Measurements from ENCODE around the gene LRRTM2. TPM values are rescaled to one million over a fixed set of nuclear protein-coding genes. Genes with fewer than 3 reads are reported as not detected.

LRRTM2 gene
- total and polyA plus RNA-seq, 2 donors: 0.14 to 3.3 TPM

DNA sequence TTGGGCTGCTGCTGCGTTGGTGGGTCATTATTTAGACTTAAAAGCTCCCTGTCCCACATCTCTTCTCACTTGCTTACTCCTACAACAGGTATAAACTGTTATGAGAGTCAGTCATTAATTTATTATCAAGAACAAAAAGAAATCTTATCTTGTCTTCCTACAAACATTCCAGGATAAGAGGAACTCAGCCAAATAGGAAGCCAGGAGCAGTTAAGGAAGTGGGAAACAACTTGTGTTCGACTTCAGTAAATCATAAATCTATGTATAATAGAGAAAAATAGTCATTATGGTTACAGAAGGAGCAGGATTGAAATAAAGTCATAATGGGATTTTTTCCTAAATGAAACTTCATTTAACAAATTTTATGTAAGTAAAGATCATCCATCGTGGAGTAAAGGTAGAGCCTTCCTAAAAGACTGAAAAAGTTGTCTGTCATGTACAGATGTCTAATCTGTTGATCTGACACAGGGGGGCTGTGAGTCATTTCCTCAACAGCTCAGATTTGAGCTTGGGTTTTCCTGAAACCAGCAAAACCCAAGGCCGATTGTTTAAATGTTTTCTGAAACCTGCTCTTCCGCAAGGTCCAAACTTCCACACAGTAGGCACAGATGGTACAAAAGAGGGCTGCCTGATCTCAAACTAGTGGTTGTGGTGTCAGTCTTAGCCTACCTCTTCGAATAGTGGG lies 25.3 kb upstream of the LRRTM2 start:
- peak overlapping the region; percentile 41 for H3K27ac ChIP-seq (ENCODE audit: low read depth)
- no peak overlapping the region for H3K4me3 ChIP-seq (ENCODE audit: low read depth, low read length)
- H3K36me3 ChIP-seq (ENCODE audit: insufficient read depth): peaks cover 2% of the 10 kb centered on the region
- no peaks in the 10 kb centered on the region for H3K4me1 ChIP-seq (ENCODE audit: insufficient read depth)
- 61% methylated on average over 6 of the region's 6 CpGs for WGBS
- no peak for DNase-seq (ENCODE audit: extremely low spot score)

DNA sequence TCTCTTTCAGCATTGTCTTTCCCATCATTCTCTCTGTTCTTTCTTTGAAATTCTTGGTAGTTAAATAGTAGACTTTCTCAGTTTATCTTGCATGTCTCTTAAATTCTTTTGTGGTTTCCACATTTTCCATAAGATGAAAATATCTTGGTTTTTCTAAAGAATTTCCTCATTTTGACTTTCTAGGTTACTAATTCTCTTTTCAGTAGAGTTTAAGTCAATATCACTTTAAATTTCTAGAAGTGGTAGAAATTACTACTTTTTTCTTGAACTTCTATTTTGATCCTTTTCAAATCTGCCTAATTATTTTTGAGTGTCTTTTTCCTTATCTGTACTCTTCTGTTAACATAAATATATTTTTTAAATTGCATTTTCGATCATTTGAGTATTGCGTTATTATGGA lies 23.6 kb upstream of the LRRTM2 start:
- WGBS: 97% methylated on average over 2 of the region's 2 CpGs
- H3K27ac ChIP-seq (ENCODE audit: low read depth): no peak overlapping the region
- no peak for DNase-seq (ENCODE audit: extremely low spot score)
- H3K4me1 ChIP-seq (ENCODE audit: insufficient read depth): no peaks in the 10 kb centered on the region
- no peaks in the 10 kb centered on the region for H3K36me3 ChIP-seq (ENCODE audit: insufficient read depth)
- no peak overlapping the region for H3K4me3 ChIP-seq (ENCODE audit: low read depth, low read length)

DNA sequence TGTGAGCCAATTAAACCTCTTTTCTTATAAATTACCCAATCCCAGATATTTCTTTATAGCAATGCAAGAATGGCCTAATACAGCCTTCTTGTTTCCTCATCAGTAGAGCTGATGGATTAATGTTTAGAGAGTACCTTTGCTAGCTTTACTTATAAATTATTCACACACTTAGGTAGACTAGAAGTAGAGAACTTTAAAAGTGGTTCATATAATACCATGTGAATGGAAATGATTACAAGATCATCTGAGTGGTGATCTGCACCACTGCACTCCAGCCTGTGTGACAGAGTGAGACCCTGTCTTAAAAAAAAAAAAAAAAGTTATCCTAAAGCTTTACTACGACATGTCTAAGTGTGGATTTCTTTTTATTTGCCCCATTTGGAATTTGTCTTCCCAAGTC lies 23.2 kb upstream of the LRRTM2 start:
- H3K36me3 ChIP-seq (ENCODE audit: insufficient read depth): no peaks in the 10 kb centered on the region
- 89% methylated on average over 1 of the region's 1 CpG for WGBS
- no peaks in the 10 kb centered on the region for H3K4me1 ChIP-seq (ENCODE audit: insufficient read depth)
- no peak overlapping the region for H3K4me3 ChIP-seq (ENCODE audit: low read depth, low read length)
- no peak for DNase-seq (ENCODE audit: extremely low spot score)
- H3K27ac ChIP-seq (ENCODE audit: low read depth): no peak overlapping the region

- 92% methylated on average over 1 of the region's 1 CpG for WGBS
- Histone ChIP-seq H3K36me3 (ENCODE audit: insufficient read depth) (no peaks in the 10 kb centered on the region), H3K4me1 (ENCODE audit: insufficient read depth) (no peaks in the 10 kb centered on the region), H3K4me3 (ENCODE audit: low read depth, low read length) (no peak overlapping the region), H3K27ac (ENCODE audit: low read depth) (no peak overlapping the region)
- DNase-seq (ENCODE audit: extremely low spot score): no peak
Observed at GRCh38 chr5:138895918-138896317, 20.8 kb upstream of the LRRTM2 start.

GRCh38 chr5:138890644-138891043 lies 15.5 kb upstream of the LRRTM2 start:
- H3K4me1 ChIP-seq (ENCODE audit: insufficient read depth): no peaks in the 10 kb centered on the region
- H3K36me3 ChIP-seq (ENCODE audit: insufficient read depth): peaks cover 3% of the 10 kb centered on the region
- H3K27ac ChIP-seq (ENCODE audit: low read depth): no peak overlapping the region
- no peak for DNase-seq (ENCODE audit: extremely low spot score)
- no peak overlapping the region for H3K4me3 ChIP-seq (ENCODE audit: low read depth, low read length)

DNA sequence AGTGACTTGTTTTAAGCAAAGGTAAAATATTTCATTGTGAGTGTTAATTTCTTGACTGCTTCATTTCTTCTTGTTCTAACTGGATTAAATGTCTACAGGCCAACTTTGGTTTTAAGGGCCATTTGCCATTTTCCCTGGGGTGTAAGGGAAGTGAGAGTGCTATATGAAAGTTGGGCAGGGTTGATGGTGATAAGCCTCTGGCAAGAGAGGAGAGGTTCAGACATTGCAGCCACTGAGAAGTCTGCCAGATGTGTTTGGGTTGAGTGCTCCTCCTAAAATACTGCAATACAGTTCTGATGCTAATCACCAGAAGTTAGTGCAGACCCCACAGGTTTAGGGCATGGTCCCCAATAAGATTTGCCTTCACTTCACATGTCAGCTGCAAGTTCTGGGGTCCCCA lies 14.9 kb upstream of the LRRTM2 start:
- peaks cover 3% of the 10 kb centered on the region for H3K36me3 ChIP-seq (ENCODE audit: insufficient read depth)
- no peak overlapping the region for H3K4me3 ChIP-seq (ENCODE audit: low read depth, low read length)

GRCh38 chr5:138884554-138884953 lies 9.4 kb upstream of the LRRTM2 start:
- Histone ChIP-seq H3K4me3 (ENCODE audit: low read depth, low read length) (no peak overlapping the region), H3K27ac (ENCODE audit: low read depth) (no peak overlapping the region), H3K36me3 (ENCODE audit: insufficient read depth) (no peaks in the 10 kb centered on the region), H3K4me1 (ENCODE audit: insufficient read depth) (no peaks in the 10 kb centered on the region)
- no peak for DNase-seq (ENCODE audit: extremely low spot score)

More for the DNA sequence above, 14.9 kb upstream of the LRRTM2 start:
- DNase-seq (ENCODE audit: extremely low spot score): no peak
- no peaks in the 10 kb centered on the region for H3K4me1 ChIP-seq (ENCODE audit: insufficient read depth)
- no peak overlapping the region for H3K27ac ChIP-seq (ENCODE audit: low read depth)

DNA sequence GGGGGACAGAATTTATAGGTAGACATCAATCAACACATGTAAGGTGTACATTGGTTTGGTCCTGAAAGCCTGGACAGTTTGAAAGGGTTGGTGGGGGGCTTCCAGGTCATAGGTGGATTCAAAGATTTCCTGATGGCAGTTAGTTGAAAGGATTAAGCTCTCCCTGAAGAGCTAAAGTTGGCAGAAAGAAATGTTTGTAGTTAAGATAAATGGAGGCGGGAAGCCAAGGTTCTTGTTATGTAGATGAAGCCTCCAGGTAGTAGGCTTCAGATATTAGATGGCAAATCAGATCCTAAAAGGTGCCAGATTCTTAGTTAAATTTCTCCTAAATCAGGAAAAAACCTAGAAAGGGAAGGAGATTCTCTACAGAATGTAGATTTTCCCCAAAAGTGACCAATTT lies 9.0 kb upstream of the LRRTM2 start:
- no peak overlapping the region for H3K27ac ChIP-seq (ENCODE audit: low read depth)
- no peaks in the 10 kb centered on the region for H3K4me1 ChIP-seq (ENCODE audit: insufficient read depth)
- no peak overlapping the region for H3K4me3 ChIP-seq (ENCODE audit: low read depth, low read length)
- H3K36me3 ChIP-seq (ENCODE audit: insufficient read depth): no peaks in the 10 kb centered on the region
- 99% methylated on average over 1 of the region's 1 CpG for WGBS
- DNase-seq (ENCODE audit: extremely low spot score): no peak

DNA sequence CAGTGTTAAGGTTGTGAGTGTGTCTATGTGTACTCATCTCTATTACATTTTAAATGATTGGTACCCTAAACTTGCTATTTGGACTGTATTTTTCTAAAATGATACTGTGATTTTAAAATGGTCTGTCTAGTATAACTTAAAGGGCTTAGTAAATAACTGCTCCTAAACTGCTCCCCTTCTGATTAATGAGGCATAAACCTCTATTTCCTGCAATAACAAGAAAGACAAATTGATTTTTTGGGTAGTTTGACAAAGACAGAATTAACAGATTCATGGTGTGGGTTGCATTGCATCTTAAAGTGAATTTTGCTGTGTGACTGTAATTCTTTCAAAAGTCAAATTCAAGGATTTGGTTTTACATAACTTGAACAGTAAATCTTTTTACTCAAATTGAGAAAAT lies 8.1 kb upstream of the LRRTM2 start:
- Histone ChIP-seq H3K27ac (ENCODE audit: low read depth) (no peak overlapping the region), H3K4me1 (ENCODE audit: insufficient read depth) (peaks cover 1% of the 10 kb centered on the region), H3K4me3 (ENCODE audit: low read depth, low read length) (no peak overlapping the region), H3K36me3 (ENCODE audit: insufficient read depth) (no peaks in the 10 kb centered on the region)
- no peak for DNase-seq (ENCODE audit: extremely low spot score)

DNA sequence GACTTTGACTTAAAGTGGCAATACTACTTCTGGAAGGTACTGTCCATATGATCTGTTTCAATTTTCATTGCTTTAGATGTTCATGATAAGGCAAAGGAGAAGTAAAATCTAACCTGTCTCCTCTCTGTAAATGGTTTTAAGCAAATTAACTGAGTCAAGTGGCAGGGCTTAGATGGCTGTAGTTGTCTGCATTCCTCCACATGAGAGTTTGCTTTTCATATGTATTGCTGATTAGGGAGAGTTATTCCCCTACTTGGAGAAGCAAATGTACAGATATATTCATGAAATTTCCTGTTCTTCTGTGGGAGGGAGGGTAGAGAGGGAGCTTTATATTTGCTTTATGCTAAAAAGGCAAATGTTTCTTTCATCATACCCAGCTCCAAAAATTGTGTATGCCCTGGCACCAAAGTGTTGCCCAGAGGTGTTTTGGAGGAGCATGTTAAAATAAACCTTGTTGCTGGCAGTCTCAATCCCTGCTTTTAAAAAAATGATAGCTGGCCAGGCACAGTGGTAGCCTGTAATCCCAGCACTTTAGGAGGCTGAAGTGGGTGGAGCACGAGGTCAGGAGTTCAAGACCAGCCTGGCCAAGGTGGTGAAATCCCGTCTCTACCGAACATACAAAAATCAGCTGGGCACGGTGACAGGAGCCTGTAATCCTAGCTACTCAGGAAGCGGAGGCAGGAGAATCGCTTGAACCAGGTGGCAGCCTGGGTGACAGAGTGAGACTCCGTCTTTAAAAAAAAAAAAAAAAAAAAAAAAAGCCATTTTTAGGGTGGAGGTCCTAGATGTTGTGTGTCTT lies 3.5 kb upstream of the LRRTM2 start:
- Histone ChIP-seq H3K27ac (ENCODE audit: low read depth) (no peak overlapping the region), H3K36me3 (ENCODE audit: insufficient read depth) (no peaks in the 10 kb centered on the region), H3K4me1 (ENCODE audit: insufficient read depth) (peaks cover 3% of the 10 kb centered on the region), H3K4me3 (ENCODE audit: low read depth, low read length) (no peak overlapping the region)
- no peak for DNase-seq (ENCODE audit: extremely low spot score)
- 73% methylated on average over 7 of the region's 7 CpGs for WGBS

DNA sequence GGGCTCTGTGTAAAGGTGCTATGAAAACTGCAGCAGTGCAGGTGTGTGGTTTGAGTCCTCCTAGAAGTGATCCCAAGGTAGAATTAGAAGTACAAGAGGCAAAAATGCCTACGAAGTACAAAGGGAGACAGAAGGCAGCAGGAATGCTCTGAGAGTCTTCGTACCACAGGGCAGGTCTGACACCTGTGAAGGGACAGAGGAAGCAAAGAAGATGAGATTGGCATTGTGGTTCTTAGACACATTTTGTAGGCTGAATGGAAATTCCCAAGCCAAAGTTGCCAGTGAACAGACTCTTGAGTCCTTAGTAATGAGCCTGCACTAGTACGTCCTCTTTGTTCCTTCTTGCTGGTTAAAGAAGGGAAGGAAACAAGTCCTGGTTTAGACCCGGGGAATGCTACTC lies 1.7 kb upstream of the LRRTM2 start:
- Histone ChIP-seq H3K36me3 (ENCODE audit: insufficient read depth) (no peaks in the 10 kb centered on the region), H3K4me3 (ENCODE audit: low read depth, low read length) (no peak overlapping the region), H3K27ac (ENCODE audit: low read depth) (no peak overlapping the region), H3K4me1 (ENCODE audit: insufficient read depth) (peaks cover 3% of the 10 kb centered on the region)
- DNase-seq (ENCODE audit: extremely low spot score): no peak
- WGBS: 94% methylated on average over 4 of the region's 4 CpGs

DNA sequence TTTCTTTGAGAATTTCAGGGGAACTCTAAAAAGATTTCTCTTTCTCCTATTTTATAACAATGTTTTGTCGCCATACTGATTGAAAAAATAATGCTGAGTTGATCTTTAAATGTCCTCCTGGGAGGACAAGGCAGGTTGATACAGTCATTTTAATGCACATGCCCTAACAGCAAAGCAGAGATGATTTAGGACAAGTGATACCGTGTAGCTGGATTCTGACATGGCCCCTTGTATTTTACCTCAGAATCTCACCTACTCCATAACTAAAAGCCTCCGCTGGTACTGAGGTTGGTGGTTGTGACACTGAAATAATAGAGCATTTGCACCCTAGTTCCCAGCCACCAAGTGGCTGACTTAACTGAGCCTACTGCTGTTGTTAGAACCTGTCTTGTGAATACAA lies 811 bp upstream of the LRRTM2 start:
- Histone ChIP-seq H3K27ac (ENCODE audit: low read depth) (no peak overlapping the region), H3K4me1 (ENCODE audit: insufficient read depth) (peaks cover 3% of the 10 kb centered on the region), H3K36me3 (ENCODE audit: insufficient read depth) (no peaks in the 10 kb centered on the region), H3K4me3 (ENCODE audit: low read depth, low read length) (no peak overlapping the region)
- WGBS: 81% methylated on average over 3 of the region's 3 CpGs
- DNase-seq (ENCODE audit: extremely low spot score): no peak

DNA sequence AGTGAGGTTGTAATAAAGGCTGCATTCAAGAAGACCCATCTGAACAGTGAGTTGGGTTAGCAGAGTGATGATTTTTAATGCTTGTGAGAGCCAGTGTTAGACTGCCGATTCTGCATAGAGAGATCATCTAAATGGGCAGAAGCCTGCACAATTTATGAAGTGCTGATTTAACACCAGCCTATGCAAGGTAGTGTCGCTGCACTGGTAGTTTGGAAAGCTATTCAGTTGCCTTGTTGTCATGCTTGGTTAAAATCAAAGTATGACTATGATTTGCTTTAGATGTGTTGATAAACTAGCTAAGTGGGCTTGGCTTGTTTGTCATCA lies 379 bp upstream of the LRRTM2 start:
- H3K27ac ChIP-seq (ENCODE audit: low read depth): no peak overlapping the region
- no peak for DNase-seq (ENCODE audit: extremely low spot score)
- no peak overlapping the region for H3K4me3 ChIP-seq (ENCODE audit: low read depth, low read length)
- peaks cover 3% of the 10 kb centered on the region for H3K4me1 ChIP-seq (ENCODE audit: insufficient read depth)
- WGBS: 25% methylated on average over 2 of the region's 2 CpGs
- no peaks in the 10 kb centered on the region for H3K36me3 ChIP-seq (ENCODE audit: insufficient read depth)

- H3K4me1 ChIP-seq (ENCODE audit: insufficient read depth): peaks cover 3% of the 10 kb centered on the region
- H3K4me3 ChIP-seq (ENCODE audit: low read depth, low read length): no peak overlapping the region
- H3K27ac ChIP-seq (ENCODE audit: low read depth): no peak overlapping the region
- DNase-seq (ENCODE audit: extremely low spot score): no peak
- WGBS: 67% methylated on average over 6 of the region's 6 CpGs
- H3K36me3 ChIP-seq (ENCODE audit: insufficient read depth): no peaks in the 10 kb centered on the region
Observed at GRCh38 chr5:138874241-138874640, 894 bp downstream of the LRRTM2 start.
